ENCODE results near the gene SLC25A1. TPM values are rescaled to one million over a fixed set of nuclear protein-coding genes. Genes with fewer than 3 reads are reported as not detected.

The SLC25A1 gene
- total RNA-seq, 1 experiment from 2014 or later: 151 TPM

GRCh38 chr22:19218541-19219233 is 40.2 kb upstream of the SLC25A1 start:
- Histone ChIP-seq H3K9ac (ENCODE audit: extremely low read depth, insufficient read length, low read length) (no peak overlapping the region), H3T11ph (ENCODE audit: low read length) (no peak overlapping the region), H3K4ac (ENCODE audit: low read depth, low read length) (no peak overlapping the region), H3K23me2 (ENCODE audit: insufficient read length, low read depth, low read length, poor library complexity, severe bottlenecking) (no peaks in the 10 kb centered on the region), H2AFZ (ENCODE audit: low read length) (no peak overlapping the region), H3K79me1 (ENCODE audit: insufficient read depth, low read depth, low read length, poor library complexity, severe bottlenecking) (no peaks in the 10 kb centered on the region), H3K79me2 (ENCODE audit: insufficient read depth, low read length) (no peaks in the 10 kb centered on the region), H2BK12ac (ENCODE audit: insufficient read length, low read depth, low read length) (no peak overlapping the region), H2BK120ac (ENCODE audit: low read depth, low read length, poor library complexity, severe bottlenecking) (no peak overlapping the region), H2BK15ac (ENCODE audit: low read depth, low read length) (no peak overlapping the region), H4K91ac (ENCODE audit: insufficient read length, low read depth, low read length) (no peak overlapping the region), H3K27ac (ENCODE audit: insufficient read length, low read depth, low read length) (no peak overlapping the region), H4K8ac (replicated peaks; ENCODE audit: insufficient read length, low read depth, low read length) (no peak overlapping the region), H4K5ac (ENCODE audit: insufficient read length, low read depth, low read length) (no peak overlapping the region), H2BK5ac (ENCODE audit: insufficient read length, low read length) (no peak overlapping the region), H3K14ac (ENCODE audit: insufficient read depth, low read length) (no peak overlapping the region), H3K23ac (ENCODE audit: insufficient read length, low read depth, low read length) (no peak overlapping the region), H2AK5ac (ENCODE audit: insufficient read length, low read length) (no peak overlapping the region), H2BK20ac (ENCODE audit: low read depth, low read length, poor library complexity, severe bottlenecking) (no peak overlapping the region), H3K4me1 (ENCODE audit: insufficient read depth, low read length) (peaks cover 7% of the 10 kb centered on the region; the same call in 1 of the 2 replicates), H4K20me1 (ENCODE audit: control insufficient read depth, insufficient read depth, insufficient read length) (no peaks in the 10 kb centered on the region), H3K27me3 (ENCODE audit: insufficient read depth, low read length) (no peaks in the 10 kb centered on the region), H3K18ac (ENCODE audit: insufficient read length, low read depth, low read length) (no peak overlapping the region), H3K56ac (ENCODE audit: insufficient read length, low read depth, low read length) (no peak overlapping the region), H3K9me3 (ENCODE audit: control insufficient read depth, low read depth, low read length) (no peaks in the 10 kb centered on the region), H3K4me2 (ENCODE audit: insufficient read depth, insufficient read length, low read length) (no peak overlapping the region)
- Mint-ChIP-seq H3K36me3 (ENCODE audit: insufficient read depth in 1 of 3, low read depth in 3 of 3) (peaks cover 27 to 44% (median 34%) of the 10 kb centered on the region in 3 experiments), H3K27ac (peak overlapping the region in 2 of 3 experiments; percentile 35 to 72; a peak in 4 of 7 replicates), H3K9me3 (no peaks in the 10 kb centered on the region), H3K4me1 (peaks cover 36 to 37% of the 10 kb centered on the region in 2 experiments), H3K4me3 (no peak overlapping the region), H3K27me3 (ENCODE audit: low read depth) (no peaks in the 10 kb centered on the region)
- no CpG with 5 or more reads among the region's 5 CpGs for WGBS (ENCODE audit: extremely low coverage, insufficient read length, low lambda C conversion rate)
- no peak for DNase-seq
- TF ChIP-seq CTCF (conservative IDR thresholded peaks at IDR 0.05): no peak

Measured in H9 (cell line).